Umbilical cord (tissue), 2 donors: Measurements from ENCODE around the gene CUX1. TPM values are rescaled to one million over a fixed set of nuclear protein-coding genes. Genes with fewer than 3 reads are reported as not detected.
"Not testable (repeated sequence)": the region's sequence is repeated elsewhere in the genome, so short reads cannot be mapped to it uniquely, and the experiment has no call there.

Source experiments
- DNase-seq: peaks from one replicate; pipeline ENCODE4 v3.0.0-alpha.2; 2015; ENCODE audit warnings: low spot score
- total RNA-seq: library from RNA; depleted of rRNA; stranded (reverse); fragments of >200 nt; gene quantifications from one replicate; pipeline ENCODE4 v1.2.3, GENCODE V29; 2014; ENCODE audit warnings: low replicate concordance; ENCODE audit not compliant: insufficient read depth

CUX1 gene
- total RNA-seq, 1 donor from 2014 or later, result 92.0 TPM

GRCh38 chr7:102182016-102182415 lies 364.6 kb downstream of the CUX1 start:
- no peak for DNase-seq

GRCh38 chr7:102183848-102184247 lies 366.4 kb downstream of the CUX1 start:
- DNase-seq, result not testable (repeated sequence)

DNA sequence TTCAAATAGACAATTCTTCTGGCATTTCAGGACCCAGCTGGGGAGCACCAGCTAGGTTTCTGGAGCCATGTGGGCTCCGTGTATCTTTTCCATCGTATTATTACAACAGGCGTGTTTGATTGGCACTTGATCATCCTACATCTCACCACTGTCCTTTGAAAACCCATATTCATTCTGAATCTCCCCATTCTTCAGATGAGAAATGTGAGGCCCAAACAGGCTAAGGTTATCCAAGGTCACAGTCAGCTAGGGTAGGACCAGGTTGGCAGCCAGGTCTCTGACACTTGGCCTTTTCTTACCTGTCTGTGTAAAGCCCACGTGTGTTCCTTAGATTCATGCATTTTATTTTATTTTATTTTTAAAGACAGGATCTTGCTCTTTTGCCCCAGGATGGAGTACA lies 366.9 kb downstream of the CUX1 start:
- no peak for DNase-seq

GRCh38 chr7:102185796-102186195 lies 368.4 kb downstream of the CUX1 start:
- no peak for DNase-seq

DNA sequence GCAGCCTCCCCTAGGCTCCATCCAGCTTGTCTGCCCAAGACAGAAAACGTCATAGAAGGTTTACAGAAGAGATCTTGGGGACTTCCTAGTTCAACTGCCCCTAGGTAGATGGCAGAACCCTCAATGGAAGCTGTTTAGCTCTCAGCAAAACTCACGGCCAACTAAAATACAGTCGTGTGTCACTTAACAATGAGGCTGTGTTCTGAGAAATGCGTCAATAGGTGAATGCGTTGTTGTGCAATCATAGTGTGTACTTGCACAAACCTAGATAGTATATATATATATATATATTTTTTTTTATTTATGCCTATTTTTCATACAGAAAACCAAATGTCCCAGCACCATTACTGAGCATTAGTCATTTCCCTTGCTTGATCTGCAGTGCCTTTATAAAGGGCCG lies 368.9 kb downstream of the CUX1 start:
- DNase-seq, result no peak

DNA sequence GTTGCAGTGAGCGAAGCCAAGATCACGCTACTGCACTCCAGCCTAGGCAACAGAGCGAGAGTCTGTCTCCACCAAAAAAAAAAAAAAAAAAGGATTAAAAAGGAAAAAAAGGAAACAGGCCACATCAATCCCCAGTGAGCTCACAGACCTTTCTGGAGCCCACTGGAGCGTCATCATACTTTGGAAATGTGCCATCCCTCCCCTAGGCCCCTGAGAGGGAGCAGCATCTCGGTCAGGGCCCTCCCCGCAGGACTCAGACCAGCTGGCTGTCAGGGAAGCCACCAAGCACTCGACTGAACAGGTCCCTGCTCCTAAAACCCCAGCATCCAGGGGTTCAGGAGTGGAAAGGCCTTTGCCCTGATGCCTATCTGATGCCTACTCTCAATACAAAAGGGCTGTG lies 371.3 kb downstream of the CUX1 start:
- DNase-seq, result peak; percentile 51

GRCh38 chr7:102189756-102190155 lies 372.3 kb downstream of the CUX1 start:
- no peak for DNase-seq

- no peak for DNase-seq
Measured at GRCh38 chr7:102190776-102191350, 373.4 kb downstream of the CUX1 start.

GRCh38 chr7:102191556-102192379 lies 374.3 kb downstream of the CUX1 start:
- DNase-seq, result no peak

- DNase-seq, result no peak
Measured at GRCh38 chr7:102192790-102193189, 375.4 kb downstream of the CUX1 start.

- peak; percentile 61 for DNase-seq
Measured at GRCh38 chr7:102193806-102194205, 376.4 kb downstream of the CUX1 start.

GRCh38 chr7:102195361-102195760 lies 377.9 kb downstream of the CUX1 start:
- no peak for DNase-seq

DNA sequence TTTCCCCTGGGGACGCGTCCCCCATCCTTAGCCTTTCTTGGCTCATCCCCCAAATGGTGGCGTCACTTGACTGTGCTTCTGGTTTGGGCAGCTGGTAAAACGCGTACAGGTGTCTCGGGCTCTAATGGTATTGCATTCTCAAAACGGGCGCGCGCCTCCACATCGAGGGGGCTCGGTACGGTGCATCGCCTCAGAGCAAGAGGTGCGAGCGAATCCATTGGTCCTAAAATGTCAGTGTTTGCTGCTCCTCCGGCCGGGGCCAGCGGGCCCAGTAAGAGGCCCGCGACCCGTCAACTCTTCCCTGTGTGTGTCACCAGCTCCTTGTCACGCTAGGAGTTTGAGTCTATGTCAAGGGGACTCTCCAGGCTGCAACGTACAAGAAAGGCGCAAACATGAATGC lies 378.6 kb downstream of the CUX1 start:
- DNase-seq, result no peak

DNA sequence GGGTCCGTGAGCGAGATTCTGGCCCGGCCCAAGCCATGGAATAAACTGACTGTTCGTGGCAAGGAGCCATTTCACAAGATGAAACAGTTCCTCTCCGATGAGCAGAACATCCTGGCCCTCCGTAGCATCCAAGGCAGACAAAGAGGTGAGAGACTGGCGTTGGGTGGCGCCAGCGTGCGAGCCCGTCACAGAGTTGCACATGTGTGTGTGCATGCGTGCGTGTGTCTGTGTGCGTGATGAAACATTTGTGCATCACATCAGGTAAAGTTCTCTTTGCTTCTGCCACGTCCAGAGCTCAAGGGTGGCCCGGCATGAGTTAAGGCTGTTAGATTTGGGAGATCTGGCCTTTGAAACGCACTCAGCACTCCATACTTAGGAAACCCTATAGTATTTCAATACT lies 379.7 kb downstream of the CUX1 start:
- DNase-seq, result no peak

DNA sequence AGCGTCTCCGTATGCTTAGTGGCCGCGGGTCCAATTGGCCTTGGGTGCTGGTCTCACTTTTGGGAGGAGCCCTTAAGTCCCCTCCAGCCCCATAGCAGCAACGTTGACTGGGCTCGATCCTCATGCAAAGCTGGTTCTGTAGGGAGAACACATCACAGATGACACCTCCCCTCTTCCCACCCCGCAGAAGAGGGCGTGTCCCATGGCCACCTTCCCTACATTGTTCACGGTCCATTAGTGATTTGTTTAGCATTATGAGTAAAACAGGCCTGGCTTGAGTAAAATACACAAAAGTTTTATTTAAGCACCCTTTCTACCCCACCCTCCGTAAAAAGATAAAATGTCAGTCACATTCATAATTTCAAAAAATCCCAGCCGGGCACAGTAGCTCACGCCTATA lies 380.2 kb downstream of the CUX1 start:
- no peak for DNase-seq

DNA sequence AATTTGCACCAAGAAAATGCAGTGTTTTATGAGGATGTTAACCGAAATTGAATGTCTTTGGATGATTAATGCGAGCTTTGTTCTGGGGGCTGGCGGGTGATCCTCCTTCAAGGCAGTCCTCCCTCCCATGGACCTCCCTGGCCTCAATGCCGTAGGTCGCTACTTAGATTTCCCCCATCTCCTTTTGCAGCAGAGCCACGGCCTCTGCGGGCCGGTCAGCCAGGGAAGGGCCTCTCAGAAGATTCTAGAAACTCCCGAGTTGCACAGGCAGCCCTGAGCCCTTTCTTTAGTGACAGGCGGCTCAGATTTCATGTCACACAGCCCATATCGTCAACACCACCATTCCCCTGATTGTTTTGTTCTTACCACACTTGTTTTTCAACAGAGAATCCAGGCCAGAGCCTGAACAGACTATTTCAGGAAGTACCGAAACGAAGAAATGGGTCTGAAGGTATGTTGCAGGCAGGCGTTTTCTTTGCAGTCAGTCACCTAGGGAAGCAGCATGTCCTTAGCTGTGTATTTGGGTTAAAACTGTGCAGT lies 381.1 kb downstream of the CUX1 start:
- no peak for DNase-seq

GRCh38 chr7:102201576-102201975 lies 384.1 kb downstream of the CUX1 start:
- DNase-seq, result no peak

DNA sequence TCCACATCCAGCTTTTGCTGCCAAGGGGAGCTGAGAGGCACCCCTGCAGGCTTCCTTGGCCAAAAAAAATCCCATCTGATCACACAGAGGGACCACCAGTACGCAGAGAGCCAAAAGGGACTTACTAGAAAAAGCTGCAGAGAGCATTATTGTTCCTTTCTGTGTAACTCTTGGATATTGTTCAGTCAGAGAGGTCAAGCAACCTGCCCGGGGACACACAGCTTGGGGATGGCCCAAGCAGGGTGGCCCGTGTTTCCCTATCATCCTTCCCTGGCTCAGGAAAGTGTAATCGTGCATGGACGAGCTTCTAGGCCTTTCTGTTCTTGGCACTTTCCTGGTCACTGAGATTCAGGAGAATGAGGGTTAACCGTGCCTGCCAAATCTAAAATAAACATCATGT lies 385.1 kb downstream of the CUX1 start:
- DNase-seq, result no peak

- no peak for DNase-seq
Measured at GRCh38 chr7:102203218-102203617, 385.8 kb downstream of the CUX1 start.

- no peak for DNase-seq
Measured at GRCh38 chr7:102204212-102204611, 386.8 kb downstream of the CUX1 start.

GRCh38 chr7:102205915-102206314 lies 388.5 kb downstream of the CUX1 start:
- no peak for DNase-seq

GRCh38 chr7:102208826-102209225 lies 391.4 kb downstream of the CUX1 start:
- no peak for DNase-seq

DNA sequence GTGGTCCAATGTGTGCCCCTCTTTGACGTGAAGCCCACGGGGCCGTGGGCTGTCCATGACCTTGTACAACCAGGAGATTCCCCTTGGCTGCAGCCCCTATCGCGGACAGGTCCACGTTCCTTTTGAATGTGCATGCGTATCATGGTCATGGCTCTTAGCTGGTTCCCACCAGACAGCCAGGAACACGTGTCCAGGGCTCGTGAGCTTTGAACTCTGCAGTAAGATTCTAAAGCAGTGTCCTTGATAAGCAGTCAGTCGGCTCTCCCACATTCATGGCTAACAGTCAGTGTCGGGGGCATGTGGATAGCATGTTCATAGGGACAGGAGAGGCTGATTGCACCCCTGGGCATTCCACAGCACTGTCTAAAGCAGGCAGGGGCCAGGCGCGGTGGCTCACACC lies 393.4 kb downstream of the CUX1 start:
- DNase-seq, result no peak
